ENCODE measurements around the gene HMGN3.

GRCh38 chr6:79246891-79247290 lies 12.4 kb upstream of the HMGN3 start:
- TF ChIP-seq CTCF (IDR thresholded peaks at IDR 0.05) (no peak), POLR2A (IDR thresholded peaks at IDR 0.05) (no peak)

Data from uterus (tissue), 2 donors.